GM21381 (cell line): Measurements from ENCODE around the gene GUCY1A1.
A peak's percentile ranks its signal among the peaks of the same experiment; 100 is the strongest.
"Not testable (repeated sequence)": the region's sequence is repeated elsewhere in the genome, so short reads cannot be mapped to it uniquely, and the experiment has no call there.

Source experiments
- ATAC-seq: cut with Tn5 transposase; IDR thresholded peaks from one replicate; pipeline ENCODE4 v1.9.1; 2021; ENCODE audit warnings: mild to moderate bottlenecking, moderate library complexity; ENCODE audit not compliant: unreplicated experiment

Gene GUCY1A1

GRCh38 chr4:155666344-155667221 lies at the start of gene GUCY1A1:
Gene GUCY1A1 (plus strand): TSS chr4:155666848. CDS start chr4:155696868, 30,020 bp downstream.
- ATAC-seq: peak; percentile 29

- ATAC-seq: no peak
These were observed 49.4 kb upstream of the GUCY1A1 start for GRCh38 chr4:155617296-155617695.

- ATAC-seq: no peak
These were observed 48.3 kb upstream of the GUCY1A1 start for GRCh38 chr4:155618183-155618838.

- no peak for ATAC-seq
These were observed 46.0 kb upstream of the GUCY1A1 start for GRCh38 chr4:155620637-155621036.

- ATAC-seq: peak; percentile 97
These were observed 42.2 kb upstream of the GUCY1A1 start for GRCh38 chr4:155624478-155624877.

GRCh38 chr4:155626561-155626960 lies 40.1 kb upstream of the GUCY1A1 start:
- no peak for ATAC-seq

- no peak for ATAC-seq
These were observed 37.3 kb upstream of the GUCY1A1 start for GRCh38 chr4:155629183-155629825.

- no peak for ATAC-seq
These were observed 36.7 kb upstream of the GUCY1A1 start for GRCh38 chr4:155629956-155630355.

- no peak for ATAC-seq
These were observed 34.3 kb upstream of the GUCY1A1 start for GRCh38 chr4:155632310-155632840.

GRCh38 chr4:155638195-155638965 lies 28.3 kb upstream of the GUCY1A1 start:
- ATAC-seq: no peak

GRCh38 chr4:155639704-155640523 lies 26.7 kb upstream of the GUCY1A1 start:
- peak; percentile 84 for ATAC-seq

GRCh38 chr4:155640751-155641150 lies 25.9 kb upstream of the GUCY1A1 start:
- no peak for ATAC-seq

- ATAC-seq: no peak
These were observed 23.6 kb upstream of the GUCY1A1 start for GRCh38 chr4:155643087-155643486.

GRCh38 chr4:155646001-155646400 lies 20.6 kb upstream of the GUCY1A1 start:
- no peak for ATAC-seq

GRCh38 chr4:155650785-155651184 lies 15.9 kb upstream of the GUCY1A1 start:
- ATAC-seq: not testable (repeated sequence)

- ATAC-seq: no peak
These were observed 13.6 kb upstream of the GUCY1A1 start for GRCh38 chr4:155653052-155653451.

- no peak for ATAC-seq
These were observed 10.6 kb upstream of the GUCY1A1 start for GRCh38 chr4:155656025-155656424.

- no peak for ATAC-seq
These were observed 9.5 kb upstream of the GUCY1A1 start for GRCh38 chr4:155657169-155657568.

- ATAC-seq: no peak
These were observed 8.5 kb upstream of the GUCY1A1 start for GRCh38 chr4:155657985-155658680.
